ENCODE results near the gene NR2C2AP. TPM values are rescaled to one million over a fixed set of nuclear protein-coding genes. Genes with fewer than 3 reads are reported as not detected.

Gene NR2C2AP
- total and polyA plus RNA-seq, 2 donors (not counting 3 experiments of a cell fraction or from before 2014, with no cell fraction given): 11.9 to 17.5 TPM

DNA sequence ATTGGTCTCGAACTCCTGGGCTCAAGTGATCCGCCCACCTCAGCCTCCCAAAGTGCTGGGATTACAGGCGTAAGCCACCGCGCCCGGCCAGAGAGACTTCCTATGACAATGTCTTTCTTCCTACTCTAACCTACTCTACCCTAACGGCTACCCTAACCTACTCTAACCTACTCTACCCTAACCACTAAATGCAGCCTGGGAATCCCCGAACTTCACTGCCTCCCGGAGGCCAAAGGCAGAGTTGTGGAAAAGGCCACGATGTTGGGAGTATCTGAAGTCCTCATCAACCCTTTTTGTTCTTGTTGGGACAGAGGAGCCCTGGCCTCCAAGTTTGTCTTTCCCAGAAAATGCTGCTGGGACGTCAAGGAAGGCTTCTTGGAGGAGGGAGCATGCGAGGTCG is 967 bp upstream of the NR2C2AP start:
- Histone ChIP-seq H3K9me3 (replicated peaks; ENCODE audit: control insufficient read depth, insufficient read depth, low read length) (no peaks in the 10 kb centered on the region), H4K20me1 (replicated peaks; ENCODE audit: control insufficient read depth, extremely low read depth, insufficient read depth, low read length) (no peaks in the 10 kb centered on the region), H3K36me3 (ENCODE audit: control insufficient read depth in 2 of 2, extremely low read depth in 1 of 2, insufficient read depth in 2 of 2, low read length in 2 of 2) (peaks cover 5 to 6% of the 10 kb centered on the region in 2 experiments), H3K4me1 (ENCODE audit: control insufficient read depth, extremely low read depth, insufficient read depth, low read length) (peaks cover 6% of the 10 kb centered on the region), H3K27ac (ENCODE audit: insufficient read depth, low read depth, low read length) (no peak overlapping the region), H3K79me2 (ENCODE audit: control insufficient read depth, insufficient read depth, low read length) (peaks cover 12% of the 10 kb centered on the region), H3K9ac (replicated peaks; ENCODE audit: extremely low read depth, insufficient read depth, low read length) (no peak overlapping the region), H3K4me3 (replicated peaks in 1 of 3; ENCODE audit: insufficient read depth in 1 of 3, low read depth in 1 of 3, low read length in 3 of 3) (no peak overlapping the region), H3K4me2 (ENCODE audit: insufficient read depth, low read length) (no peak overlapping the region), H3K9me1 (replicated peaks; ENCODE audit: control insufficient read depth, extremely low read depth, insufficient read depth, low read length) (no peaks in the 10 kb centered on the region), H3K27me3 (ENCODE audit: control insufficient read depth in 2 of 2, insufficient read depth in 2 of 2, low read length in 2 of 2) (no peaks in the 10 kb centered on the region), H2AFZ (ENCODE audit: low read depth, low read length) (no peak overlapping the region)
- TSS peak; percentile 16 for BruUV-seq (replicated peaks)
- ChIA-PET CTCF (no interaction called here), POLR2A (no interaction called here)
- FAIRE-seq (no peak), DNase-seq (ENCODE audit: low read depth, low spot score) (no peak)
- intact Hi-C loops (cut with micrococcal nuclease): no loop called here
- dilution Hi-C loops (cut with MboI; ENCODE audit: extremely low pct_ligation_motif_present, low sequenced_read_pairs): no loop called here
- TF ChIP-seq POLR2A (IDR thresholded peaks at IDR 0.05; ENCODE audit: low read depth, low read length) (no peak), POLR2AphosphoS5 (IDR thresholded peaks at IDR 0.05; ENCODE audit: insufficient read depth, low read depth, low read length) (no peak), GATA2 (IDR thresholded peaks at IDR 0.05; ENCODE audit: insufficient read depth, insufficient read length, low read depth, low read length) (no peak), EZH2 (IDR thresholded peaks at IDR 0.05; ENCODE audit: borderline replicate concordance, low read depth, low read length, severe bottlenecking) (no peak), MYC (IDR thresholded peaks at IDR 0.05; ENCODE audit: low read depth, low read length) (no peak), FOS (IDR thresholded peaks at IDR 0.05; ENCODE audit: borderline replicate concordance, insufficient read depth, low read length) (no peak)
- TF ChIP-seq, protein P1, sequence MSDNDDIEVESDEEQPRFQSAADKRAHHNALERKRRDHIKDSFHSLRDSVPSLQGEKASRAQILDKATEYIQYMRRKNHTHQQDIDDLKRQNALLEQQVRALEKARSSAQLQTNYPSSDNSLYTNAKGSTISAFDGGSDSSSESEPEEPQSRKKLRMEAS (IDR thresholded peaks at IDR 0.05; ENCODE audit: insufficient read depth, insufficient read length): no peak
- TF ChIP-seq, protein P2, sequence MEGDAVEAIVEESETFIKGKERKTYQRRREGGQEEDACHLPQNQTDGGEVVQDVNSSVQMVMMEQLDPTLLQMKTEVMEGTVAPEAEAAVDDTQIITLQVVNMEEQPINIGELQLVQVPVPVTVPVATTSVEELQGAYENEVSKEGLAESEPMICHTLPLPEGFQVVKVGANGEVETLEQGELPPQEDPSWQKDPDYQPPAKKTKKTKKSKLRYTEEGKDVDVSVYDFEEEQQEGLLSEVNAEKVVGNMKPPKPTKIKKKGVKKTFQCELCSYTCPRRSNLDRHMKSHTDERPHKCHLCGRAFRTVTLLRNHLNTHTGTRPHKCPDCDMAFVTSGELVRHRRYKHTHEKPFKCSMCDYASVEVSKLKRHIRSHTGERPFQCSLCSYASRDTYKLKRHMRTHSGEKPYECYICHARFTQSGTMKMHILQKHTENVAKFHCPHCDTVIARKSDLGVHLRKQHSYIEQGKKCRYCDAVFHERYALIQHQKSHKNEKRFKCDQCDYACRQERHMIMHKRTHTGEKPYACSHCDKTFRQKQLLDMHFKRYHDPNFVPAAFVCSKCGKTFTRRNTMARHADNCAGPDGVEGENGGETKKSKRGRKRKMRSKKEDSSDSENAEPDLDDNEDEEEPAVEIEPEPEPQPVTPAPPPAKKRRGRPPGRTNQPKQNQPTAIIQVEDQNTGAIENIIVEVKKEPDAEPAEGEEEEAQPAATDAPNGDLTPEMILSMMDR (IDR thresholded peaks at IDR 0.05; ENCODE audit: extremely low read depth in 1 of 2, insufficient read depth in 1 of 2, low read depth in 1 of 2, low read length in 2 of 2): no peak
